GM13977 (cell line): ENCODE measurements around the gene CPNE4.

Experiments used
- DNase-seq: peaks from one replicate; pipeline ENCODE4 v3.0.0; 2012; ENCODE audit warnings: low spot score
- CTCF ChIP-seq: IDR thresholded peaks from 2 replicates; pipeline ENCODE4 v1.5.1; 2012; ENCODE audit warnings: mild to moderate bottlenecking, control low read depth; ENCODE audit not compliant: insufficient read depth; ENCODE audit errors: extremely low read depth, missing control alignments
- in situ Hi-C: fragments of 300-500 bp; cut with MboI; formaldehyde crosslinking; loops from one replicate; pipeline ENCODE4 v1.12.0; 2022; ENCODE audit warnings: low sequenced_read_pairs, low pct_unique_long_range_greater_than_20kb, mixed read lengths, inconsistent platforms; ENCODE audit not compliant: unreplicated experiment

The CPNE4 gene

GRCh38 chr3:131485119-131485518, 549.7 kb downstream of the CPNE4 start:
- in situ Hi-C loops, result no loop called here
- TF ChIP-seq CTCF, result no peak
- no peak for DNase-seq

GRCh38 chr3:131484496-131485111, 550.2 kb downstream of the CPNE4 start:
- in situ Hi-C loops, result no loop called here
- TF ChIP-seq CTCF, result no peak
- DNase-seq, result no peak
